GM04504 (cell line): ENCODE data around the gene TMEM94.

Experiments used
- DNase-seq: peaks from one replicate; pipeline ENCODE4 v3.0.0-alpha.2; 2012; ENCODE audit warnings: low read depth

TMEM94 gene

DNA sequence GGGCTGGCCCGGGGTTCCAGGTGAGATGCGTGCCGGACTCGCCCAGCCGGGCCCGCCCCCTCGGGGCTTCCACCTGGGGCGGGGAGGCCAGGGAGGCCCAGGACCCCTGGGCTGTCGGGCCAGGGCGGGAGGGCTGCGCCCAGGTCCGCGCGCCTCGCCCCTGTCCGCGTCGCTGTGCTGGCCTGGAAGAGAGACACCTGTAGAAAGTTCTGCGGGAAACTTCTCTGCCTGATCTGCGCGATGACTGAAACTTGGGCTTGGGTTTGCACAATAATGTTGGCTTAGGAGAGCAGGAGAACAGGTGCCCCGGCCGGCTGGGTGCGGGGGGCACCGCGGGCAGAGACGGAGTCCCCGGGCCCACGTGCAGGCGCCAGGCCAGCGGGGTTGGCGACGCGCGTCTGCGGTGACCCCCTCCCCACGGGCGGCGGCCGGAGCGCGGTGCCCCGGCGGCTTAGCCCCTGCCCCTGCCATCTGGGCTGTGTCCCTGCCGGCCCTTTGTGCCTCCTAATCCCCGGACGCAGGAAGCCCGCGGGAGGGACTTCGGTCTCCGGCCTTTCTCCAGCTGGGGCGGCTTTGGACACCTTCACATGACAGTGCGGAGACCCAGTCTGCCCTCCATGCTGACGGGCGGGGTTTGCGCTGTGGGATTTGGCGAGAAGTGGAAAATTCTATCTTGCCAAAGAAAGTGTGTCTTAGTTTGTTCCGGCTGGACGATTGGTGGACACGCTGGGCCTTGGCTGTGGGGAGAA, 69.5 kb downstream of the TMEM94 start:
- no peak for DNase-seq

DNA sequence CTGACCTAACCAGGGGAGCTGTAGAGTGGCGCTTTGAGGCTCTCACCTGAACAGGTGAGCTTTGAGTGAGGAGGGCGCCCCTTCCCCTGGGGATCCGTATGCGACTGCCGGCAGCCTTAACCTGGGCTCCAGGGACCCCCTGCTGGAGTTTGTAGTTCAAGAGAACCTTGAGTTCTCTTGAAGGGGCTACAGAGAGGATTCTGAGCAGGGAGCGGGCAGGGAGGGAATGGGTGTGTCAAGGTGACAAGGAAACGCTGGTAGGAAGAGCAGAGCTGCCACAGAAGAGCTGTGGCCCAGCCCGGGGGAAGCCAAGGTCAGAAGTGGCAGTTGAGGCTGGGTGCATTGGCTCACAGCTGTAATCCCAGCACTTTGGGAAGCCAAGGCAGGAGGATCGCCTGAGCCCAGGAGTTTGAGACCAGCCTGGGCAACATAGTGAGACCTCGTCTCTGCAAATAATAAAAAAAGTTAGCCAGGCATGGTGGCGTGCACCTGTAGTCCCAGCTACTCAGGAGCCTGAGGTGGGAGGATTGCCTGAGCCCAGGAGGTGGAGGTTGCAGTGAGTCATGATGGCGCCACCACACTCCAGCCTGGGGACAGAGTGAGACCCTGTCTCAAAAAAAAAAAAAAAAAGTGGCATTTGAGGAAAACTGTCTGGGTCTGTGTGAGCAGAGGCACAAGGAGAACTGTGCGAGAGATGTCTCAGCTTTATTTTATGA, 70.3 kb downstream of the TMEM94 start:
- no peak for DNase-seq

DNA sequence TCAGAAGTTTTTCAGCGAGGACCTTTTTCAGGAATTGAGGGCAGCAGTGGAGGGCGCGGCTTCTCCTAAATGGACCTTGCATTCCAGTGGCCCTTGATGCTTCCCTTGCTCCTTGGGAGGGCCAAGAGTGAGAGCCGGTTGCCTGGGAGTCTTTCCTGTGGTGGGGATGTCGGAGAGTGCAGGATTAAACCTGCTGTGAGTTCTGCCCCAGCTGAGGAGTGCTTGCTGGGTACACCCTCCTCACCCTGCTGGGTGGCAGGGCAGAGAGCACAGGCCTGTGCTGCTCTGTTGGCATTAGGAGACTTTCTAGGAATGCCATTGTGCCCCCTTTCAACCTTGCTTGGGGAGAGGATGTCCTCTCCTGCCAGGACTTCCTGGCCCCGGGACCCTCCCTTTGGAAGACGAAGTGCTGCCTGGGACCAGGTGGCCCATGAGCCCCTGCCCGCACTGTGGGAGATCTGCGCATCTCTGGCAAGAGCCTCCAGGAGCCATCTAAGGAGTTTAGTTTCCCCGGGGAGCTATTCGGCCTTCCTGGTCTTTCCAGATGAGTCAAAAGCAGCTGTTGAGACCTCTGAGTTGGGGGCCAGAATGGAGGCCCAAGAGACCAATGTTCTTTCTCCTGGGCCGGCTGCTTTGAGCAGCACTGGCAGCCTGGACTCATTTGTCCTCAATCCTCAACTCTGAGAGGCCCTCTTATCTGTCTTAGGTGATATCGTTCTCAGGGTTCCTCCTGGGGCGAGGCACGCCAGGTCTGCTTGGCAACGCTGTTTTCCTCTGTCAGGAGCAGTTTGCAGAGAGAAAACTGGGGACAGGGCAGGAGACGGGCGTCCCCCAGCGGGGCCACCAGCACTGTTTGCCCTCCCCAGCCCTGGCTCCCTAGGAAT, 74.6 kb downstream of the TMEM94 start:
- DNase-seq: no peak

DNA sequence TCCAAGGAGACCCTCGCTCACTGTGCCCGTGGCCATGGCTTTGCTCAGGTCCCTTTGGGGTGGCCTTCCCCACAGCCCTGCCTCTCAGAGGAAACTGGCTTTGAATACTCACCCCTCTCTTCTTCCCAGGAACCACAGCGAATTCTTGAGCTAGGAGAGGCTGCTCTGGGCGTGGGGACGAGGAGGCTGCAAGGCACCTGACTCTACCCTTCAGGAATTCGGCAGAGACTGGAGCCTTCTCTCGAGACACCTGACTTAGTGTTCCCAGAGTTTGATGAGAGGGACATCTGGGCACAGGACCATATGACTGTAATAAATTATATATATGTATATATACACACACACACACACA, 75.3 kb downstream of the TMEM94 start:
- DNase-seq: no peak

DNA sequence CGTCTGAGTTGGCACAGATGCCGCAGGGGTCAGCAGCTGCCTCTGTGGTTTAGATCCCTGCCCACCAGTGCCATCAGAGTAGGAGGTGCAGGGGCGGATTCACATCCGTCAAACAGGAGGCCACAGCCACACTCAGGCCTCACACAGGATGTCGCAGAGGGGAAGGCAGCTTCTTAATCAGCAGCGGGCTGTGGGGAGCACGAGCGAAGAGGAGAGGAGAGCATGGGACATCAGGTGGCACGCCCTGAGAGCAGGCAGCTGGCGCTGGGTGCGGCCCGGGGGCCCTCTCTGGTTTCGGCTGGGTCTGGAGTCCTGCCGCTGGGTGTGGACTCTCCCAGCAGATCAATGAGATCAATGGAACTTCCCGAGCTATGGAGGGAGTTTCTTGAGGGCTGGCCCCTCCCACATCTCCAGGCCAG, 78.7 kb downstream of the TMEM94 start:
- no peak for DNase-seq

DNA sequence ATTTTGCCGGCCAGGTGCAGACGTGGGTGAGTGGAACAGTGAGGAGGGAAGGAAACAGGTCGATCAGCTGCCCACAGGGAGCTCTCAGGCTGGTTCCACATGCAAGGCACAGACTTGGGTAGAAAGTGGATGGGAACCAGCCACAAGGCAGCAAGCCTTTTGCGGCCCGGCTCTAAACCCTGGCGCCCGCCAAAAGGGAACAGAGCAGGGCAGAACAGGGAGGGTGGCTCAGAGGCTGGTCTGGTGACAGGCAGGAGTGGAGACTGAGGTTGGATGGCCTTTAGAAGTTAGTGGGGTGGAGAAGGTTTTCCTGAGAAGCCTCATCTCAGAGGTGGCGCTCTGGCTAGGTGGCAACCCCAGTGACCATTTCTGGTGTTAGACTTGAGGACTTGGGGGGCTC, 79.4 kb downstream of the TMEM94 start:
- no peak for DNase-seq

DNA sequence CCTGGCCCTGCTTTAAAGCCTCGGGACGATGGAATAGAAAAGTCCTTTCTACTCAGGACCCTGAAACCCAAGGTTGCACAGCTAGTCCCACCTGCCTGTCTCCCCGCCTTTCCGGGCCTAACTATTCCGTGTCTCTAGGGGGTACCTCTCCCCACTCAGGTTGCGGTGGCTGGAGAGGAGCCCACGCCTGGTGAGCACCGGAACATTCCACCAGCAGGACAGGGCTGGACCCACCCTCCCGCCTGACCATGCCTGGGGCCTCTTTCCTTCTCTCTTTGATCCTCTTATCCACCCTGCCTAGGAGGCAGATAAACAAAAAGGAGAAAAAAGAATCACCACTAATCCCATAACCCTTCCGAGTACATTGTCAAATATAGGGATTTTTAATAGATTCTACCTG, 79.9 kb downstream of the TMEM94 start:
- DNase-seq: no peak

DNA sequence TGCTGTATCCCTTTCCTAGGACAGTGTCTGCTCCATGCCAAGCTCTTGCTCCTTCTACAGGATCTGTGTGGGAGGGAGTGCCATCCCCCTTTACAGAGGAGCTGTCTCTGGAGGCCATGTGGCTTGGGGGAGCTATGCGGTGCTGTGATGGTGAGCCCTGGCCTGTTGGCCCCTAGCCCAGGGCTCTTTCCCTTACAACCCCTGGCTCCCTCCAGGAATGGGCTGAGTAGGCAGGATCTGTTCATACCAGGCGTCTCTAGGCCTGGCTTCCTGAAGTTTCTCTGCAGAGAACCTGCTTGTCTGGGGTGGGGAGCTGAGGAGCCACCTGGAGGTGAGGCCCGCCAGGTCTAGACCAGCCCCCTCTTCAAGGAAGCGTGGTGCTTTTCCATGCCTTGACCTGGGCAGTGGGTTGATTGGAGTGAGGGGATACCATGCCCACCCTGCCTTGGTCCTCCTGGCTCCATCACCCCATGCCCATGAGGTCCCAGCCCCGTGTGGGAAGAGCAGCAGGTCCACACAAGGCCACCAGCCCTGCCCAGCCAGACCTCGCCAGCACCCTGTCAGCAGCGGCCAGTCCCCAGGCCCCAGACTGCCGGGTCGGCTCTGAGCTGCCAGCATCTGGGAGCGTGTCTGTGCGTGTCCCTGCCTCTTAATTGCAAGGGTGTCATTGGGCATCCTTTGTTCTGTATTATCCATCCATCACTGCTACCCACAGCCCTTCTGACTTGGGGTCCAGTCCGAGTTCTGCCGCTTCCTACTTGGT, 83.7 kb downstream of the TMEM94 start:
- DNase-seq: no peak

DNA sequence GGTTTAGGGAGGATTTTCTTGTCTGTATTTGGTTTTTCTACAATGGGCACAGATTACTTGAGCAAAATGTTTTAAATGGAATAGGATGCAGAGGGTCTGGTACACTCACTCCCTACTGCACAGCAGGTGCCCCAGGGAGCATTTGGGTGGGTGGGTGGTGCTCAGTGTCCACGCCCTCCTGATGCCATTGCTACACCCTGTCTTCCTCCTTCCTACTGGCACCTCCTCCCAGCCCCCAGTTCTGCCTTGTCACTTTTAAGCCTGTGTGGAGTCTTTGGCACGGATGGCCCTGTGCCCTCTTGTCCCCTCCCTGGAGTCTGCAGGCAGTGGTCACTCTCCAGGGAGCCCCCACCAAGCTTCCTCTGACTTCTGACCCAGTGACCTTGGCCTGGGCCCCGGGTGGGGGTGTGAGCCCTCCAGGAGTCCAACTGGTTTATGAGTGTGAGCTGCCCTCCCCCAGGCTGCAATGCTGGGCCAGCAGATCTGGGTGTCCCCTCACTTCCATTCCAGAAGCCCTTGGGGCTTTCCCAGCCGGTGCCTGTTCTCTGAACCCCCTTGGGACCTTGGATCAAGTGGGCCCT, 84.6 kb downstream of the TMEM94 start:
- no peak for DNase-seq

DNA sequence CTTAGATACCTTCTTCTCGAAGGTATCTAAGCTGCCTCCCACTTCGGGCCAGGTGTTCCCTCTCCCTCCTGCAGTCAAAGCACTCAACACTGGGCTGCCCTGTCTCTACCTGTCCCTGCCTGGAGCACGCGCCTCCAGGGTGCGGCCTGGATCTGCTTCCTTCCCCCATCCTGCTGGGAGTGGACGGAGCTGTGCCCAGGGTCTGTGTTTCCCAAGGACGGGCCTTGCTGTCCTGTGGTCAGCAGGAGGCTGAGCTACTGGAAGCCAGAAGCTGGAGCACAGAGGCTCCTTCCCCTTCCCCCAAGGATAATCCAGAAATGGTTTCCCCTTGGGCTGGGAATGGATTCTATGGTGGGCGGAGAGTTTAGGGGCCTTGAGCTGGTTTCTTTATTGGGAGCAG, 85.8 kb downstream of the TMEM94 start:
- DNase-seq: no peak

DNA sequence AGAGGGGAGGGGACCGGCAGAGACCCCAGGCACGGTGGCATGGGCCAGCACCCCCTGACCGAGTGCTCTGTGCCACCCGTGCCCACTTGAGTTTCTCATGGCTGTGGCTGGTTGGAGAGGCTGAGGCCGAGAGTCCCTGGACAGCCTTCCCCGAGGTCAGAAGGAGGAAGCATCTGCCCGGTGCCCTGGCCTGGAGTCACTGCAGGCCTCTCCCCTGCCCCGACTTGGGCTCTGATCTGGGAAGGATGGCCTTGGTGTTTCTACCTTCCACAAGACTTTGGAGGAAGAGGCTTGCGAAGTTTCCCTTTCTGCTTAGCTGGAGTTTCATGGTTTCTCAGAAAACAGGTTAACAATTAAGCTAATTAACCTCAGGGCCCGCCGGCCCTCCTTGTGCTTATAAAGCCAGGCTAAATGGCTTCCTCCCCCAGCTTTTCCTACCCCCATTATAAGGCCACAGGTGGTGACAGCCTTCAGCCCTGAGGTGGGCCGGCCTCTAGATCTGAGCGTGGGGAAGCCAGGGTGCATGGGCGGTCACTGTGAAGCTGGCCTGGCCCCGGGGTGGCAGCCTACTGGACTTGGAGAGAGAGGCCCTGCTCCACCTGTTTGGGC, 86.4 kb downstream of the TMEM94 start:
- DNase-seq: no peak

DNA sequence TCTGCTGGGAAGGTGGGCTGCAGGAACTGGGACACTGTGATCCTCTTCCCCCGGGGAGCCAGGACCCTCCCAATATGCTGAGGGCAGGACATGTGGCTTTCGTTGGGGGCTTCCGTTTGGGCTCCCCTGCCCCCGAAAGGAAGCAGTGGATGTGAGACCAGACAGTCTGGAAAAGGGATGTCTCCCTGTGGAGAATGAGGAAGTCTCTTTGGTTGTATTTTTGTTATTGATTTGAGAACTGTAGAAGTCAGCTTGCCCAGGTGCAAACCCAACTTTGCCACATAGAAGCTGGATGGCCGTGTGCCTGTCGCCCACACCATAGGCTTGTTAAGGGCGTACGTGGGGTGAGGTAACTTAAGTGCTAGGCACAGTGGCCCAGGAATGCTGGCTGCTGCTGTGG, 87.8 kb downstream of the TMEM94 start:
- DNase-seq: no peak

DNA sequence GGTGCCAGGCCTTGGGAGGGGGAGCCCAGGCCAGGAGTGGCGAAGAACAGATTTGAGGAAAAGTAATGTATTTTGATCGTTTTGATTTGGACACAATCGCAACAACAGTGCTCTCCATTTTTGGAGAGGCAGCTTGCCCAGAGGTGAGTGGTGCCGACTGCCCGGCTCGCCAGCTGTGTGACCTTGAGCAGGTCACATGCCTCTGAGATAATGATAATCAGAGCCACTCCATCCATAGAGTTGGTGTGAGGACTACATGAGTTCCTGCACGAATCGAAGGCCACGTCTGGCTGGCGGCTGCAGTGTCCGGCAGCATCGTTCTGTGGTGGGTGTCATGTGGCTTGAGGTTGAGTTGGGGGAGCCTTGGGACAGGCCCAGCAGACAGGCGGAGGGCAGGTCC, 89.7 kb downstream of the TMEM94 start:
- DNase-seq: no peak

DNA sequence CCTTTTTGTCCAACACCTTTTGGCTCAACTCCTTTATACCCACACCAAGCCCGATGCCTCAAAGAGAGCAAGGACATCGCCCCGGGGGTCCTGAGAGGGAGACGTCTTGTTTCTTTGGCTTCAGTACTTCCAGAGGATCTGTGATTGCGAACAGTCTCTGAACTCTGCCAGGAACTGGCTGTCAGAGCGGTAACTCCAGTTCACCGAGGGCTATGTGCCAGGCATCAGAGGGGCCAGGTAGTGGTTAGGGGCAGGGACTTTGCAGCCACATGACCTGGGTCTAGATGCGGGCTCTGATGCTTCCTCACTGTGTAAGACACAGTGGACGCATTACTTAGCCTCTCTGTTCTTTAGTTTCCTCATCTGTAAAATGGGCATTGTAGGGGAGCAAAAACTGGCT, 90.7 kb downstream of the TMEM94 start:
- no peak for DNase-seq

DNA sequence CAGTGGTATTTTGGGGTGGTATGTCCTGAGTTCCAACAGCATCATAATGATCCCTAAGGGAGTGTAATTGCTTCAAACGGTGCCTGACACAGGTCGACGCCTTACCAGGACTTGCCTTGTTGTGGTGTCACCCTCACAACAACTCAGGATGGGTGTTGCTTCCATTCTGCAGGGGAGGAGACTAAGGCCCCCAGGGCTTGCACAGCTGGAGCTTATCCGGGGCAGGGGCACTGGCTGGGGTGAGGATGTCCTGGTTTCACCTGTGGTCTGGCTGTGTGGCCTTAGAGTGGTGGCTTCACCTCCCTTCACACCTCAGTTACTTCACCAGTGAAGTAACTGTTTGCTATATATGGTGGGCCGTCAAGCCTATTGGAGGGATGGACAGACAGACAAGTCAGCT, 92.4 kb downstream of the TMEM94 start:
- DNase-seq: no peak
